ENCODE results near the gene IMMT. TPM values are rescaled to one million over a fixed set of nuclear protein-coding genes. Genes with fewer than 3 reads are reported as not detected.
"Not testable (repeated sequence)": the region's sequence is repeated elsewhere in the genome, so short reads cannot be mapped to it uniquely, and the experiment has no call there.

IMMT gene
- total and polyA plus RNA-seq, 8 donors: 66.8 to 94.1 (median 82.6) TPM

GRCh38 chr2:86232373-86232784 is 37.1 kb upstream of the IMMT start:
- no peaks in the 10 kb centered on the region for H3K27me3 ChIP-seq
- no peaks in the 10 kb centered on the region for H3K4me1 ChIP-seq
- intact Hi-C loops (cut with DNase I): no loop called here
- H3K27ac ChIP-seq: no peak overlapping the region
- no peak overlapping the region for H3K4me3 ChIP-seq
- no peaks in the 10 kb centered on the region for H3K9me3 ChIP-seq
- DNase-seq (no peak), ATAC-seq (no peak)
- no peaks in the 10 kb centered on the region for H3K36me3 ChIP-seq
- TF ChIP-seq CTCF (IDR thresholded peaks at IDR 0.05): no peak

- no peak for TF ChIP-seq CTCF (IDR thresholded peaks at IDR 0.05)
- no peak overlapping the region for H3K27ac ChIP-seq
- no peak for ATAC-seq
- no peaks in the 10 kb centered on the region for H3K36me3 ChIP-seq
- intact Hi-C loops (cut with DNase I): no loop called here
- no peaks in the 10 kb centered on the region for H3K9me3 ChIP-seq
- no peaks in the 10 kb centered on the region for H3K4me1 ChIP-seq
- H3K27me3 ChIP-seq: no peaks in the 10 kb centered on the region
- no peak for DNase-seq
- no peak overlapping the region for H3K4me3 ChIP-seq
Observed at GRCh38 chr2:86231680-86232372, 36.6 kb upstream of the IMMT start.

- H3K36me3 ChIP-seq: no peaks in the 10 kb centered on the region
- intact Hi-C loops (cut with DNase I): no loop called here
- H3K4me3 ChIP-seq: no peak overlapping the region
- DNase-seq: no peak
- no peaks in the 10 kb centered on the region for H3K4me1 ChIP-seq
- H3K27ac ChIP-seq: no peak overlapping the region
- TF ChIP-seq CTCF (IDR thresholded peaks at IDR 0.05): no peak
- H3K9me3 ChIP-seq: no peaks in the 10 kb centered on the region
- H3K27me3 ChIP-seq: no peaks in the 10 kb centered on the region
- ATAC-seq: no peak
Observed at GRCh38 chr2:86230961-86231360, 35.7 kb upstream of the IMMT start.

- intact Hi-C loops (cut with DNase I): loop anchor here in 1 of 2 donors (10.0 kb wide), 1 partner anchor 136 kb away; no protein-coding TSS in a partner anchor
- no peaks in the 10 kb centered on the region for H3K36me3 ChIP-seq
- H3K4me1 ChIP-seq: peaks cover 3 to 4% of the 10 kb centered on the region in 2 donors
- no peaks in the 10 kb centered on the region for H3K27me3 ChIP-seq
- H3K4me3 ChIP-seq: no peak overlapping the region
- H3K27ac ChIP-seq: no peak overlapping the region
- TF ChIP-seq CTCF (IDR thresholded peaks at IDR 0.05): no peak
- no peaks in the 10 kb centered on the region for H3K9me3 ChIP-seq
- no peak for ATAC-seq
- no peak for DNase-seq
Observed at GRCh38 chr2:86229221-86229620, 34.0 kb upstream of the IMMT start.

GRCh38 chr2:86228574-86228973 is 33.3 kb upstream of the IMMT start:
- H3K27ac ChIP-seq, H3K4me3 ChIP-seq, H3K36me3 ChIP-seq, H3K27me3 ChIP-seq, ATAC-seq, H3K9me3 ChIP-seq, DNase-seq, H3K4me1 ChIP-seq: not testable (repeated sequence)
- intact Hi-C loops (cut with DNase I): loop anchor here in 1 of 2 donors (10.0 kb wide), 1 partner anchor 136 kb away; no protein-coding TSS in a partner anchor

GRCh38 chr2:86227685-86228084 is 32.4 kb upstream of the IMMT start:
- H3K27ac ChIP-seq: no peak overlapping the region
- H3K27me3 ChIP-seq: no peaks in the 10 kb centered on the region
- ATAC-seq: no peak
- intact Hi-C loops (cut with DNase I): loop anchor here in 1 of 2 donors (10.0 kb wide), 1 partner anchor 137 kb away; no protein-coding TSS in a partner anchor
- no peak for DNase-seq
- no peak for TF ChIP-seq CTCF (IDR thresholded peaks at IDR 0.05)
- H3K4me3 ChIP-seq: no peak overlapping the region
- no peaks in the 10 kb centered on the region for H3K9me3 ChIP-seq
- H3K36me3 ChIP-seq: no peaks in the 10 kb centered on the region
- peaks cover 8 to 9% of the 10 kb centered on the region in 2 donors for H3K4me1 ChIP-seq

All from left lung (tissue), 10 donors.